IMR-90 (cell line): ENCODE data around the gene OPCML. TPM values are rescaled to one million over a fixed set of nuclear protein-coding genes. Genes with fewer than 3 reads are reported as not detected.

ENCODE experiments used
- ATAC-seq: fragments of 200-7000 bp; cut with Tn5 transposase; 2 replicates; pipeline ENCODE4 v1.9.1; 2020; ENCODE audit warnings: low read depth, mild to moderate bottlenecking, moderate library complexity
- BruUV-seq: library from RNA; stranded (reverse); fragments of 400-500 nt; replicated peaks from 2 replicates; lab custom pipeline; 2021; lab: Mats Ljungman, UMichigan
- CTCF ChIA-PET: fragments of 300-600 bp; formaldehyde crosslinking; extraction: SDS; loops from one replicate; lab custom pipeline; 2021; ENCODE audit warnings: antibody characterized with exemption; lab: Yijun Ruan, JAX
- POLR2A ChIA-PET: fragments of 300-600 bp; sonication (Branson Sonifier 250); formaldehyde crosslinking; loops from one replicate; lab custom pipeline; 2022; ENCODE audit warnings: antibody characterized with exemption; ENCODE audit not compliant: unreplicated experiment; lab: Charles Lee
- DNase-seq: peaks from one replicate; pipeline ENCODE4 v3.0.0; 2013
- H2AFZ ChIP-seq: replicated peaks from 2 replicates; pipeline ENCODE3; 2013; ENCODE audit warnings: low read length, mild to moderate bottlenecking; ENCODE audit not compliant: poor library complexity
- H2AK5ac ChIP-seq: 2 replicates; pipeline ENCODE4 v1.6.1; 2013; ENCODE audit warnings: low read depth, low read length, inconsistent platforms
- H2AK9ac ChIP-seq: replicated peaks from 2 replicates; pipeline ENCODE3; 2013; ENCODE audit warnings: mild to moderate bottlenecking, low read depth, low read length, moderate library complexity; ENCODE audit not compliant: poor library complexity
- H2BK120ac ChIP-seq: 2 replicates; pipeline ENCODE4 v1.6.1; 2013; ENCODE audit warnings: low read depth, low read length, inconsistent platforms
- H2BK15ac ChIP-seq: 3 replicates; pipeline ENCODE4 v1.6.1; 2013; ENCODE audit warnings: low read depth, low read length, inconsistent platforms
- H2BK20ac ChIP-seq: 2 replicates; pipeline ENCODE4 v1.6.1; 2013; ENCODE audit warnings: low read depth, mild to moderate bottlenecking, inconsistent platforms, low read length, moderate library complexity
- H2BK5ac ChIP-seq: 2 replicates; pipeline ENCODE4 v1.6.1; 2013; ENCODE audit warnings: mild to moderate bottlenecking, low read depth, low read length, inconsistent platforms; ENCODE audit not compliant: poor library complexity, severe bottlenecking
- H3K14ac ChIP-seq: replicated peaks from 2 replicates; pipeline ENCODE4 v1.6.1; 2013; ENCODE audit warnings: low read depth, low read length, inconsistent platforms
- H3K18ac ChIP-seq: 2 replicates; pipeline ENCODE4 v1.6.1; 2013; ENCODE audit warnings: low read depth, low read length, control low read depth
- H3K23ac ChIP-seq: 2 replicates; pipeline ENCODE4 v1.6.1; 2013; ENCODE audit warnings: low read depth, low read length, inconsistent platforms
- H3K27ac ChIP-seq: 2 replicates; pipeline ENCODE4 v1.5.1; 2013; ENCODE audit warnings: mild to moderate bottlenecking, control low read depth, low read length; ENCODE audit not compliant: insufficient read depth
- H3K27me3 ChIP-seq: 2 replicates; pipeline ENCODE4 v1.6.1; 2013; ENCODE audit warnings: low read length; ENCODE audit not compliant: control insufficient read depth, insufficient read depth
- H3K36me3 ChIP-seq: 2 replicates; pipeline ENCODE4 v1.6.1; 2013; ENCODE audit warnings: low read length, mixed read lengths; ENCODE audit not compliant: control insufficient read depth, insufficient read depth
- H3K4ac ChIP-seq: 2 replicates; pipeline ENCODE4 v1.6.1; 2013; ENCODE audit warnings: low read depth, low read length, inconsistent platforms
- H3K4me1 ChIP-seq: 2 replicates; pipeline ENCODE4 v1.6.1; 2013; ENCODE audit warnings: low read length, mixed read lengths; ENCODE audit not compliant: control insufficient read depth, insufficient read depth
- H3K4me2 ChIP-seq: 2 replicates; pipeline ENCODE4 v1.6.1; 2013; ENCODE audit warnings: low read depth, mild to moderate bottlenecking, control low read depth, low read length, moderate library complexity
- H3K4me3 ChIP-seq: 2 replicates; pipeline ENCODE4 v1.5.1; 2013; ENCODE audit warnings: low read depth, mild to moderate bottlenecking, control low read depth, low read length, moderate library complexity; ENCODE audit not compliant: insufficient read depth
- H3K56ac ChIP-seq: 2 replicates; pipeline ENCODE4 v1.6.1; 2013; ENCODE audit warnings: low read length, inconsistent platforms; ENCODE audit not compliant: insufficient read depth; ENCODE audit errors: extremely low read depth
- H3K79me1 ChIP-seq, 2 experiments: 2 replicates each; pipeline ENCODE4 v1.6.1; 2013; ENCODE audit warnings: low read length in 2 of 2, inconsistent platforms in 1 of 2, low read depth in 1 of 2
- H3K9ac ChIP-seq: 2 replicates; pipeline ENCODE4 v1.6.1; 2013; ENCODE audit warnings: low read depth, low read length, control low read depth
- H3K9me1 ChIP-seq: 2 replicates; pipeline ENCODE4 v1.6.1; 2013; ENCODE audit warnings: low read length, inconsistent platforms; ENCODE audit not compliant: insufficient read depth
- H3K9me3 ChIP-seq: 2 replicates; pipeline ENCODE4 v1.6.1; 2013; ENCODE audit warnings: low read length; ENCODE audit not compliant: control insufficient read depth, insufficient read depth
- H4K20me1 ChIP-seq: 2 replicates; pipeline ENCODE4 v1.6.1; 2013; ENCODE audit warnings: low read length, inconsistent platforms; ENCODE audit not compliant: insufficient read depth
- H4K5ac ChIP-seq: 2 replicates; pipeline ENCODE4 v1.6.1; 2013; ENCODE audit warnings: mild to moderate bottlenecking, low read depth, low read length, control low read depth
- H4K8ac ChIP-seq, 2 experiments: 2 replicates each; pipeline ENCODE4 v1.6.1; 2013; ENCODE audit warnings: low read depth in 2 of 2, low read length in 2 of 2, control low read depth in 1 of 2, inconsistent platforms in 1 of 2
- H4K91ac ChIP-seq: 2 replicates; pipeline ENCODE4 v1.6.1; 2013; ENCODE audit warnings: low read depth, low read length, inconsistent platforms; ENCODE audit not compliant: insufficient read depth
- CHD1 ChIP-seq: IDR thresholded peaks from 2 replicates; pipeline ENCODE4 v1.6.1; 2012; ENCODE audit warnings: low read depth, low read length, improper control_type of control experiment
- FOS ChIP-seq: fragments of 150-350 bp; IDR thresholded peaks from 2 replicates; pipeline ENCODE4 v1.6.1; 2016; ENCODE audit warnings: low read depth, low read length
- MAFK ChIP-seq: IDR thresholded peaks from 2 replicates; pipeline ENCODE4 v1.6.1; 2012; ENCODE audit warnings: low read depth, low read length, improper control_type of control experiment
- MXI1 ChIP-seq: IDR thresholded peaks from 2 replicates; pipeline ENCODE4 v1.6.1; 2012; ENCODE audit warnings: low read depth, mild to moderate bottlenecking, low read length, moderate library complexity, borderline replicate concordance
- NFE2L2 ChIP-seq: fragments of 150-350 bp; IDR thresholded peaks from 2 replicates; pipeline ENCODE4 v1.6.1; 2016; ENCODE audit warnings: low read depth, mild to moderate bottlenecking, low read length
- RAD21 ChIP-seq: IDR thresholded peaks from 2 replicates; pipeline ENCODE4 v1.6.1; 2012; ENCODE audit warnings: low read length, improper control_type of control experiment
- RCOR1 ChIP-seq: IDR thresholded peaks from 2 replicates; pipeline ENCODE4 v1.6.1; 2012; ENCODE audit warnings: mild to moderate bottlenecking, low read length, improper control_type of control experiment; ENCODE audit not compliant: insufficient replicate concordance
- RFX5 ChIP-seq: IDR thresholded peaks from 2 replicates; pipeline ENCODE4 v1.8.0; 2012; ENCODE audit warnings: low read depth, mild to moderate bottlenecking, low read length, moderate library complexity
- SMC3 ChIP-seq: fragments of 150-350 bp; IDR thresholded peaks from 2 replicates; pipeline ENCODE4 v1.6.1; 2016; ENCODE audit warnings: low read depth, mild to moderate bottlenecking, antibody characterized with exemption, low read length, moderate library complexity
- WGBS, 2 experiments: methylation state at CpG; one replicate each; pipeline versions ENCODE4 v1.1.5 to v1.1.7; 2013; ENCODE audit warnings: missing lambda C conversion rate in 2 of 2; ENCODE audit not compliant: insufficient read length in 1 of 2; ENCODE audit errors: extremely low coverage in 2 of 2; 5-methylcytosine and 5-hydroxymethylcytosine counted together
- dilution Hi-C: fragments of 300-500 bp; cut with HindIII; formaldehyde crosslinking; loops from one replicate; pipeline ENCODE4 v1.14.3; 2018; ENCODE audit warnings: low sequenced_read_pairs; ENCODE audit not compliant: unreplicated experiment
- in situ Hi-C: fragments of 300-500 bp; cut with MboI; formaldehyde crosslinking; loops from 3 replicates; pipeline ENCODE4 v1.14.3; 2019; ENCODE audit warnings: low sequenced_read_pairs, inconsistent platforms, mixed read lengths
- intact Hi-C: fragments of 100-400 bp; cut with micrococcal nuclease; formaldehyde crosslinking; loops from 2 replicates; pipeline ENCODE4 v1.10.0; 2022
- polyA plus RNA-seq, 3 experiments: library from polyadenylated mRNA; depleted of rRNA; stranded (reverse); fragments of >200 nt; gene quantifications; 2 replicates each; pipeline ENCODE4 v1.2.3, GENCODE V29; 2012; ENCODE audit warnings: low replicate concordance in 1 of 3
- total RNA-seq: library from RNA; depleted of rRNA; stranded (reverse); fragments of >200 nt; gene quantifications from 2 replicates; pipeline ENCODE4 v1.2.3, GENCODE V29; 2012
- TF ChIP-seq, protein P1 (sequence below): fragments of 150-350 bp; IDR thresholded peaks from 2 replicates; pipeline ENCODE4 v1.6.1; 2017; ENCODE audit warnings: mild to moderate bottlenecking, antibody characterized with exemption, low read length, low read depth
- TF ChIP-seq, protein P2 (sequence below): conservative IDR thresholded peaks from 2 replicates; pipeline ENCODE4 v1.5.1; 2012; ENCODE audit warnings: mild to moderate bottlenecking, low read depth, low read length, improper control_type of control experiment
- TF ChIP-seq, protein P3 (sequence below): fragments of 150-350 bp; IDR thresholded peaks from 2 replicates; pipeline ENCODE4 v1.6.1; 2016; ENCODE audit warnings: low read depth, mild to moderate bottlenecking, low read length, moderate library complexity, borderline replicate concordance

OPCML gene
- total and polyA plus RNA-seq, 2 of the 4 experiments (the other 2 are of a cell fraction), result under 0.01 to 2.6 TPM

DNA sequence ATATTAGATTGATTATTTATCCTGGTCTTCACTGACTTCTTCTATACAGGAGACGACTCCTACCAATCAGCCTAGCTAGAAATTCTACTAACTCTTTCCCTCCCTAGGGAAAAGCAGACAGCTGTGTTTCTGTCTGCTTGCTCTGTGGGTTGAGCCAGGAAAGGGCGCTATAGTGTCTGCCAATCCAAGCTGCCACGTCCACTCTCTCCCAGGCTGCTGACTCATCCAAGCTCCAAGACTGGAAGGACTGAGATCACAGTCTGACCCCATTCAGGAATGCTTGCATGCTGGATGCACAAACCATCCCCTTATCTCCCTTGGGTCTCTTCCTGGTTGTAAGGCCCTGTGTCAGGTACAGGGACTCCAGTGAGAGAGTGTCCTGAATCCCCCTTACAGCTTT is 955.6 kb downstream of the OPCML start:
- Histone ChIP-seq H3K27ac (no peak overlapping the region), H4K91ac (no peak overlapping the region), H3K9me3 (no peaks in the 10 kb centered on the region), H4K20me1 (no peaks in the 10 kb centered on the region), H3K18ac (peak overlapping the region; percentile 71; the same call in 1 of the 2 replicates), H3K56ac (no peak overlapping the region), H3K9ac (no peak overlapping the region), H2AK9ac (peak overlapping the region; percentile 37), H3K14ac (no peak overlapping the region), H3K23ac (no peak overlapping the region), H3K4me2 (no peak overlapping the region), H2AFZ (peak overlapping the region; percentile 74), H3K9me1 (no peaks in the 10 kb centered on the region), H2AK5ac (no peak overlapping the region), H2BK15ac (0 out of 3 replicates have a peak overlapping the region, but pooled peaks have one; percentile 25), H4K8ac (peak overlapping the region in 1 of 2 experiments; percentile 84; a peak in 2 of 4 replicates), H3K27me3 (no peaks in the 10 kb centered on the region), H3K79me1 (no peaks in the 10 kb centered on the region), H3K4ac (peak overlapping the region; percentile 33; the same call in 1 of the 2 replicates), H4K5ac (peak overlapping the region; percentile 30; the same call in 1 of the 2 replicates), H2BK120ac (peak overlapping the region; percentile 68; the same call in 1 of the 2 replicates), H2BK5ac (peak overlapping the region; percentile 59), H3K36me3 (no peaks in the 10 kb centered on the region), H3K4me1 (peaks cover 2% of the 10 kb centered on the region; the same call in 1 of the 2 replicates), H2BK20ac (peak overlapping the region; percentile 59; the same call in 1 of the 2 replicates), H3K4me3 (no peak overlapping the region)
- intact Hi-C loops, result no loop called here
- DNase-seq (peak; percentile 97), ATAC-seq (peak; percentile 98)
- in situ Hi-C loops, result no loop called here
- no peak for TF ChIP-seq RCOR1
- TF ChIP-seq FOS, result peak; percentile 85
- TF ChIP-seq, protein P1, sequence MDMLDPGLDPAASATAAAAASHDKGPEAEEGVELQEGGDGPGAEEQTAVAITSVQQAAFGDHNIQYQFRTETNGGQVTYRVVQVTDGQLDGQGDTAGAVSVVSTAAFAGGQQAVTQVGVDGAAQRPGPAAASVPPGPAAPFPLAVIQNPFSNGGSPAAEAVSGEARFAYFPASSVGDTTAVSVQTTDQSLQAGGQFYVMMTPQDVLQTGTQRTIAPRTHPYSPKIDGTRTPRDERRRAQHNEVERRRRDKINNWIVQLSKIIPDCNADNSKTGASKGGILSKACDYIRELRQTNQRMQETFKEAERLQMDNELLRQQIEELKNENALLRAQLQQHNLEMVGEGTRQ, result no peak
- TF ChIP-seq, protein P2, sequence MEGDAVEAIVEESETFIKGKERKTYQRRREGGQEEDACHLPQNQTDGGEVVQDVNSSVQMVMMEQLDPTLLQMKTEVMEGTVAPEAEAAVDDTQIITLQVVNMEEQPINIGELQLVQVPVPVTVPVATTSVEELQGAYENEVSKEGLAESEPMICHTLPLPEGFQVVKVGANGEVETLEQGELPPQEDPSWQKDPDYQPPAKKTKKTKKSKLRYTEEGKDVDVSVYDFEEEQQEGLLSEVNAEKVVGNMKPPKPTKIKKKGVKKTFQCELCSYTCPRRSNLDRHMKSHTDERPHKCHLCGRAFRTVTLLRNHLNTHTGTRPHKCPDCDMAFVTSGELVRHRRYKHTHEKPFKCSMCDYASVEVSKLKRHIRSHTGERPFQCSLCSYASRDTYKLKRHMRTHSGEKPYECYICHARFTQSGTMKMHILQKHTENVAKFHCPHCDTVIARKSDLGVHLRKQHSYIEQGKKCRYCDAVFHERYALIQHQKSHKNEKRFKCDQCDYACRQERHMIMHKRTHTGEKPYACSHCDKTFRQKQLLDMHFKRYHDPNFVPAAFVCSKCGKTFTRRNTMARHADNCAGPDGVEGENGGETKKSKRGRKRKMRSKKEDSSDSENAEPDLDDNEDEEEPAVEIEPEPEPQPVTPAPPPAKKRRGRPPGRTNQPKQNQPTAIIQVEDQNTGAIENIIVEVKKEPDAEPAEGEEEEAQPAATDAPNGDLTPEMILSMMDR, result 0 out of 2 replicates have a peak, but pooled peaks have one; percentile 13
- TF ChIP-seq NFE2L2, result peak; percentile 82
- no peak for TF ChIP-seq RFX5
- TF ChIP-seq MXI1, result no peak
- 0 out of 2 replicates have a peak, but pooled peaks have one; percentile 5 for TF ChIP-seq SMC3
- TF ChIP-seq, protein P3, sequence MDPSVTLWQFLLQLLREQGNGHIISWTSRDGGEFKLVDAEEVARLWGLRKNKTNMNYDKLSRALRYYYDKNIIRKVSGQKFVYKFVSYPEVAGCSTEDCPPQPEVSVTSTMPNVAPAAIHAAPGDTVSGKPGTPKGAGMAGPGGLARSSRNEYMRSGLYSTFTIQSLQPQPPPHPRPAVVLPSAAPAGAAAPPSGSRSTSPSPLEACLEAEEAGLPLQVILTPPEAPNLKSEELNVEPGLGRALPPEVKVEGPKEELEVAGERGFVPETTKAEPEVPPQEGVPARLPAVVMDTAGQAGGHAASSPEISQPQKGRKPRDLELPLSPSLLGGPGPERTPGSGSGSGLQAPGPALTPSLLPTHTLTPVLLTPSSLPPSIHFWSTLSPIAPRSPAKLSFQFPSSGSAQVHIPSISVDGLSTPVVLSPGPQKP, result no peak
- no peak for TF ChIP-seq CHD1
- peak; percentile 18; the same call in 1 of the 2 replicates for TF ChIP-seq RAD21
- TF ChIP-seq MAFK, result peak; percentile 37; the same call in 1 of the 2 replicates
- POLR2A ChIA-PET, result no interaction called here
- dilution Hi-C loops, result no loop called here
- CTCF ChIA-PET, result interaction anchor here (1.1 kb wide), 2 partner anchors 27 to 364 kb away, joined by 3 to 6 read pairs; no protein-coding TSS in a partner anchor
- no TSS peak for BruUV-seq
- WGBS, 2 experiments, result no CpG with 5 or more reads among the region's 3 CpGs
